Smooth muscle cell (in vitro differentiated cells): Measurements from ENCODE around the gene CFAP77. TPM values are rescaled to one million over a fixed set of nuclear protein-coding genes. Genes with fewer than 3 reads are reported as not detected.

Source experiments
- DNase-seq: peaks from one replicate; lab custom pipeline; 2025; ENCODE audit not compliant: unreplicated experiment; lab: John Stamatoyannopoulos, UW
- H2AFZ ChIP-seq: fragments of 200-600 bp; sonication (generic); 2 replicates; pipeline ENCODE4 v1.6.0; 2016; ENCODE audit warnings: antibody characterized with exemption, low read depth, mild to moderate bottlenecking
- H3F3A ChIP-seq: fragments of 200-600 bp; sonication (generic); 2 replicates; pipeline ENCODE4 v1.6.0; 2017; ENCODE audit warnings: antibody characterized with exemption, low read depth
- H3K27ac ChIP-seq: fragments of 200-600 bp; sonication (generic); 2 replicates; pipeline ENCODE4 v1.5.1; 2016; ENCODE audit warnings: low read depth, mild to moderate bottlenecking
- H3K27me3 ChIP-seq: fragments of 200-600 bp; sonication (generic); 2 replicates; pipeline ENCODE4 v1.6.1; 2016; ENCODE audit warnings: low read depth, mild to moderate bottlenecking
- H3K36me3 ChIP-seq: fragments of 200-600 bp; sonication (generic); 2 replicates; pipeline ENCODE4 v1.5.1; 2016; ENCODE audit warnings: low read depth
- H3K4me1 ChIP-seq: fragments of 200-600 bp; sonication (generic); 2 replicates; pipeline ENCODE4 v1.5.1; 2016; ENCODE audit warnings: low read depth
- H3K4me2 ChIP-seq: fragments of 200-600 bp; sonication (generic); 2 replicates; pipeline ENCODE4 v1.6.0; 2016; ENCODE audit warnings: mild to moderate bottlenecking
- H3K4me3 ChIP-seq: fragments of 200-600 bp; sonication (generic); 2 replicates; pipeline ENCODE4 v1.5.1; 2016; ENCODE audit warnings: mild to moderate bottlenecking
- H3K79me2 ChIP-seq: fragments of 200-600 bp; sonication (generic); 2 replicates; pipeline ENCODE4 v1.6.0; 2016; ENCODE audit warnings: low read depth, mild to moderate bottlenecking
- H3K9ac ChIP-seq: fragments of 200-600 bp; sonication (generic); 2 replicates; pipeline ENCODE4 v1.6.0; 2016; ENCODE audit warnings: low read depth
- H3K9me3 ChIP-seq: fragments of 200-600 bp; sonication (generic); replicated peaks from 2 replicates; pipeline ENCODE4 v1.5.1; 2016; ENCODE audit warnings: low read depth
- H4K20me1 ChIP-seq: fragments of 200-600 bp; sonication (generic); 2 replicates; pipeline ENCODE4 v1.6.0; 2016; ENCODE audit warnings: low read depth
- CTCF ChIP-seq: fragments of 200-600 bp; sonication (generic); IDR thresholded peaks from 2 replicates; pipeline ENCODE4 v1.5.1; 2017; ENCODE audit warnings: borderline replicate concordance, mild to moderate bottlenecking, antibody characterized with exemption; ENCODE audit not compliant: insufficient read depth, poor library complexity, severe bottlenecking
- WGBS: methylation state at CpG from one replicate; pipeline ENCODE4 v1.1.7; 2016; ENCODE audit warnings: low lambda C conversion rate; 5-methylcytosine and 5-hydroxymethylcytosine counted together
- polyA plus RNA-seq: library from polyadenylated mRNA; unstranded; fragments of >200 nt; fragmentation: Nextera tagmentation; extraction: Ambion mirVana; gene quantifications from 2 replicates; pipeline ENCODE4 v1.2.1, GENCODE V29; 2016
- total RNA-seq: library from RNA; depleted of rRNA; stranded (reverse); fragments of >200 nt; gene quantifications from 2 replicates; pipeline ENCODE4 v1.2.3, GENCODE V29; 2014

CFAP77 gene
- total and polyA plus RNA-seq, 2 experiments from 2014 or later, result 0.31 TPM; not detected in 1

GRCh38 chr9:132415181-132415580, 5.2 kb downstream of the CFAP77 start:
- Histone ChIP-seq H3K27me3 (peaks cover 86% of the 10 kb centered on the region), H3K4me1 (peaks cover 28% of the 10 kb centered on the region), H2AFZ (no peak overlapping the region), H3K27ac (no peak overlapping the region), H3K4me2 (no peak overlapping the region), H3K9ac (no peak overlapping the region), H3K9me3 (no peaks in the 10 kb centered on the region), H3K4me3 (no peak overlapping the region), H4K20me1 (no peaks in the 10 kb centered on the region), H3K36me3 (no peaks in the 10 kb centered on the region), H3F3A (no peaks in the 10 kb centered on the region), H3K79me2 (no peaks in the 10 kb centered on the region)
- TF ChIP-seq CTCF, result no peak
- 50% methylated on average over 12 of the region's 12 CpGs for WGBS
- DNase-seq, result no peak

- Histone ChIP-seq H3K4me2 (no peak overlapping the region), H3K36me3 (no peaks in the 10 kb centered on the region), H3K9me3 (no peaks in the 10 kb centered on the region), H3K4me3 (no peak overlapping the region), H2AFZ (no peak overlapping the region), H3K27me3 (peaks cover 59% of the 10 kb centered on the region), H3F3A (no peaks in the 10 kb centered on the region), H3K9ac (no peak overlapping the region), H3K79me2 (no peaks in the 10 kb centered on the region), H3K27ac (no peak overlapping the region), H3K4me1 (peaks cover 20% of the 10 kb centered on the region), H4K20me1 (no peaks in the 10 kb centered on the region)
- TF ChIP-seq CTCF, result no peak
- DNase-seq, result no peak
- WGBS, result 79% methylated on average over 5 of the region's 5 CpGs
Observed at GRCh38 chr9:132418726-132419363, 8.8 kb downstream of the CFAP77 start.

- TF ChIP-seq CTCF, result no peak
Observed at GRCh38 chr9:132422574-132422973, 12.6 kb downstream of the CFAP77 start.

GRCh38 chr9:132423503-132423902, 13.5 kb downstream of the CFAP77 start:
- Histone ChIP-seq H3K27me3 (peaks cover 56% of the 10 kb centered on the region), H2AFZ (no peak overlapping the region), H3K79me2 (no peaks in the 10 kb centered on the region), H3K9ac (no peak overlapping the region), H3K4me1 (peaks cover 28% of the 10 kb centered on the region), H3K4me2 (no peak overlapping the region), H3K9me3 (no peaks in the 10 kb centered on the region), H3K36me3 (no peaks in the 10 kb centered on the region), H3K4me3 (no peak overlapping the region), H3F3A (no peaks in the 10 kb centered on the region), H4K20me1 (no peaks in the 10 kb centered on the region), H3K27ac (no peak overlapping the region)
- WGBS, result 86% methylated on average over 5 of the region's 5 CpGs
- TF ChIP-seq CTCF, result no peak
- DNase-seq, result no peak

More at GRCh38 chr9:132422574-132422973, 12.6 kb downstream of the CFAP77 start:
- H2AFZ ChIP-seq, result no peak overlapping the region
- 73% methylated on average over 5 of the region's 5 CpGs for WGBS
- no peaks in the 10 kb centered on the region for H4K20me1 ChIP-seq
- peaks cover 65% of the 10 kb centered on the region for H3K27me3 ChIP-seq
- no peak overlapping the region for H3K9ac ChIP-seq
- DNase-seq, result no peak
- H3K27ac ChIP-seq, result no peak overlapping the region
- no peak overlapping the region for H3K4me3 ChIP-seq
- no peaks in the 10 kb centered on the region for H3K36me3 ChIP-seq
- no peaks in the 10 kb centered on the region for H3K9me3 ChIP-seq
- H3K4me1 ChIP-seq, result peaks cover 32% of the 10 kb centered on the region
- H3K4me2 ChIP-seq, result no peak overlapping the region
- no peaks in the 10 kb centered on the region for H3K79me2 ChIP-seq
- H3F3A ChIP-seq, result no peaks in the 10 kb centered on the region
